Activated CD4-positive, alpha-beta T cell treated with anti-CD3 and anti-CD28 coated beads, Interleukin-2, amount 50 U/mL, for 16 hours (primary cell): ENCODE results near the gene ETV7.

ENCODE experiments used
- DNase-seq: peaks from one replicate; pipeline ENCODE4 v3.0.0-alpha.2; 2020

Gene ETV7

GRCh38 chr6:36337814-36338213, 49.7 kb downstream of the ETV7 start:
- no peak for DNase-seq

- peak; percentile 5 for DNase-seq
Observed at GRCh38 chr6:36336779-36337241, 50.7 kb downstream of the ETV7 start, which contains the start of gene BNIP5. BNIP5 (minus strand) TSS chr6:36336888; CDS start chr6:36330690, 6,198 bp downstream.

GRCh38 chr6:36336208-36336710, 51.2 kb downstream of the ETV7 start:
- no peak for DNase-seq

- DNase-seq = no peak
Observed at GRCh38 chr6:36335465-36336207, 51.8 kb downstream of the ETV7 start.

GRCh38 chr6:36334832-36335459, 52.5 kb downstream of the ETV7 start:
- no peak for DNase-seq

- no peak for DNase-seq
Observed at GRCh38 chr6:36333931-36334725, 53.3 kb downstream of the ETV7 start.

GRCh38 chr6:36333171-36333895, 54.1 kb downstream of the ETV7 start:
- DNase-seq = no peak

GRCh38 chr6:36331381-36331780, 56.1 kb downstream of the ETV7 start:
- no peak for DNase-seq

GRCh38 chr6:36330366-36330765, 57.1 kb downstream of the ETV7 start:
- no peak for DNase-seq

GRCh38 chr6:36329798-36330291, 57.6 kb downstream of the ETV7 start:
- no peak for DNase-seq

GRCh38 chr6:36328600-36328999, 58.9 kb downstream of the ETV7 start:
- no peak for DNase-seq

GRCh38 chr6:36327919-36328236, 59.6 kb downstream of the ETV7 start:
- DNase-seq = no peak

- no peak for DNase-seq
Observed at GRCh38 chr6:36327226-36327918, 60.1 kb downstream of the ETV7 start.

- no peak for DNase-seq
Observed at GRCh38 chr6:36326356-36326995, 61.0 kb downstream of the ETV7 start.

- DNase-seq = no peak
Observed at GRCh38 chr6:36324715-36325114, 62.8 kb downstream of the ETV7 start.

- no peak for DNase-seq
Observed at GRCh38 chr6:36324191-36324590, 63.3 kb downstream of the ETV7 start.

GRCh38 chr6:36323062-36323461, 64.4 kb downstream of the ETV7 start:
- no peak for DNase-seq

- DNase-seq = no peak
Observed at GRCh38 chr6:36322591-36322990, 64.9 kb downstream of the ETV7 start.

GRCh38 chr6:36320475-36320874, 67.0 kb downstream of the ETV7 start:
- no peak for DNase-seq

GRCh38 chr6:36319821-36320220, 67.6 kb downstream of the ETV7 start:
- DNase-seq = no peak

GRCh38 chr6:36319436-36319762, 68.1 kb downstream of the ETV7 start:
- no peak for DNase-seq
